OCI-LY1 (cell line): Measurements from ENCODE around the gene NUMBL.

ENCODE experiments used
- H2AFZ ChIP-seq: fragments of 200-600 bp; sonication (generic), shearing (Covaris generic); 2 replicates; pipeline ENCODE4 v1.6.0; 2014; ENCODE audit warnings: antibody characterized with exemption, mild to moderate bottlenecking, low read length
- H3F3A ChIP-seq: fragments of 200-600 bp; sonication (generic), shearing (Covaris generic); 2 replicates; pipeline ENCODE4 v1.6.0; 2014; ENCODE audit warnings: mild to moderate bottlenecking, antibody characterized with exemption, low read length, moderate library complexity; ENCODE audit not compliant: insufficient read depth
- H3K27ac ChIP-seq: fragments of 200-600 bp; sonication (generic); 2 replicates; pipeline ENCODE4 v1.5.1; 2014; ENCODE audit warnings: low read length, mixed run types, mild to moderate bottlenecking, low read depth; ENCODE audit not compliant: poor library complexity, severe bottlenecking
- H3K27me3 ChIP-seq: fragments of 200-600 bp; sonication (generic); 2 replicates; pipeline ENCODE4 v1.6.0; 2014; ENCODE audit warnings: antibody characterized with exemption, mild to moderate bottlenecking, low read length, moderate library complexity; ENCODE audit not compliant: insufficient read depth
- H3K36me3 ChIP-seq: fragments of 200-600 bp; sonication (generic); 2 replicates; pipeline ENCODE4 v1.6.1; 2014; ENCODE audit warnings: mild to moderate bottlenecking, antibody characterized with exemption, low read length, moderate library complexity, mixed read lengths; ENCODE audit not compliant: insufficient read depth
- H3K4me1 ChIP-seq: fragments of 200-600 bp; sonication (generic); 2 replicates; pipeline ENCODE4 v1.5.1; 2014; ENCODE audit warnings: mild to moderate bottlenecking, low read length, moderate library complexity; ENCODE audit not compliant: insufficient read depth, severe bottlenecking
- H3K4me2 ChIP-seq: fragments of 200-600 bp; sonication (generic), shearing (Covaris generic); 2 replicates; pipeline ENCODE4 v1.6.1; 2014; ENCODE audit warnings: low read length
- H3K4me3 ChIP-seq: fragments of 200-600 bp; sonication (generic); 2 replicates; pipeline ENCODE4 v1.5.1; 2014; ENCODE audit warnings: low read length, low read depth, mild to moderate bottlenecking, mixed read lengths; ENCODE audit not compliant: poor library complexity, severe bottlenecking
- H3K79me2 ChIP-seq: fragments of 200-600 bp; shearing (Covaris generic); 2 replicates; pipeline ENCODE4 v1.6.1; 2016; ENCODE audit warnings: mixed run types, low read length, mixed read lengths; ENCODE audit not compliant: insufficient read depth
- H3K9ac ChIP-seq: fragments of 200-600 bp; sonication (generic), shearing (Covaris generic); 2 replicates; pipeline ENCODE4 v1.6.1; 2014; ENCODE audit warnings: mild to moderate bottlenecking, low read length, mixed read lengths
- H3K9me2 ChIP-seq: fragments of 200-600 bp; sonication (generic), shearing (Covaris generic); 2 replicates; pipeline ENCODE4 v1.6.1; 2014; ENCODE audit warnings: low read depth, mild to moderate bottlenecking, low read length, mixed read lengths
- H3K9me3 ChIP-seq: fragments of 200-600 bp; shearing (Covaris generic); 2 replicates; pipeline ENCODE4 v1.6.1; 2014; ENCODE audit warnings: low read length, mixed read lengths
- H4K20me1 ChIP-seq: fragments of 200-600 bp; sonication (generic), shearing (Covaris generic); 2 replicates; pipeline ENCODE4 v1.6.0; 2016; ENCODE audit warnings: mild to moderate bottlenecking, low read length; ENCODE audit not compliant: insufficient read depth
- EZH2 ChIP-seq: fragments of 200-600 bp; sonication (generic), shearing (Covaris generic); IDR thresholded peaks from 2 replicates; pipeline ENCODE4 v1.8.0; 2017; ENCODE audit warnings: borderline replicate concordance, mixed run types, mild to moderate bottlenecking, antibody characterized with exemption, low read length, moderate library complexity, mixed read lengths
- TF ChIP-seq, protein P1 (sequence below): fragments of 200-600 bp; sonication (generic), shearing (Covaris generic); IDR thresholded peaks from 2 replicates; pipeline ENCODE4 v1.5.1; 2017; ENCODE audit warnings: mild to moderate bottlenecking, antibody characterized with exemption, low read length, moderate library complexity, mixed read lengths

NUMBL gene

DNA sequence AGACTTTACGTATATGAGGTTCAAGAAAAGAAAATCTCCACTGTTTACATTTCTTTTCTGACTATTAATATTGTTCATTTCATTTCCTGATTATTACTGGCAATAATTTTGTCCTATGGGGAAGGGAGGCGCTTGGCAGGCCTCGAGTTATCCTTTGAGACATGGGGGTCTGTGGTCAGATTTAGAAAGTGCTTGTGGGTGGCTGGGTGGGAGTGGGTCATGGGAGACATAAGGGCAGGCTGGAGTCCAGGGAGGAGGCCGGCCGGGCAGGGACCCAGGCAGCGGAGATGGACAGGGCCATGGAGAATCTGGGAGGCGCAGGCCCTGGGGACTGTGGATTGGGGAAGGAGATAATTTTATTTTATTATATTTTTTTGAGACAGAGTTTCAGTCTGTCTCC, 49.2 kb downstream of the NUMBL start:
- no peak overlapping the region for H3K9ac ChIP-seq
- H3K4me3 ChIP-seq = no peak overlapping the region
- H3F3A ChIP-seq = no peaks in the 10 kb centered on the region
- no peak overlapping the region for H3K4me2 ChIP-seq
- TF ChIP-seq, protein P1, sequence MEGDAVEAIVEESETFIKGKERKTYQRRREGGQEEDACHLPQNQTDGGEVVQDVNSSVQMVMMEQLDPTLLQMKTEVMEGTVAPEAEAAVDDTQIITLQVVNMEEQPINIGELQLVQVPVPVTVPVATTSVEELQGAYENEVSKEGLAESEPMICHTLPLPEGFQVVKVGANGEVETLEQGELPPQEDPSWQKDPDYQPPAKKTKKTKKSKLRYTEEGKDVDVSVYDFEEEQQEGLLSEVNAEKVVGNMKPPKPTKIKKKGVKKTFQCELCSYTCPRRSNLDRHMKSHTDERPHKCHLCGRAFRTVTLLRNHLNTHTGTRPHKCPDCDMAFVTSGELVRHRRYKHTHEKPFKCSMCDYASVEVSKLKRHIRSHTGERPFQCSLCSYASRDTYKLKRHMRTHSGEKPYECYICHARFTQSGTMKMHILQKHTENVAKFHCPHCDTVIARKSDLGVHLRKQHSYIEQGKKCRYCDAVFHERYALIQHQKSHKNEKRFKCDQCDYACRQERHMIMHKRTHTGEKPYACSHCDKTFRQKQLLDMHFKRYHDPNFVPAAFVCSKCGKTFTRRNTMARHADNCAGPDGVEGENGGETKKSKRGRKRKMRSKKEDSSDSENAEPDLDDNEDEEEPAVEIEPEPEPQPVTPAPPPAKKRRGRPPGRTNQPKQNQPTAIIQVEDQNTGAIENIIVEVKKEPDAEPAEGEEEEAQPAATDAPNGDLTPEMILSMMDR = no peak
- TF ChIP-seq EZH2 = no peak
- peaks cover 12% of the 10 kb centered on the region for H3K4me1 ChIP-seq
- H3K79me2 ChIP-seq = no peaks in the 10 kb centered on the region
- no peaks in the 10 kb centered on the region for H3K9me3 ChIP-seq
- H4K20me1 ChIP-seq = no peaks in the 10 kb centered on the region
- no peak overlapping the region for H3K27ac ChIP-seq
- no peaks in the 10 kb centered on the region for H3K36me3 ChIP-seq
- H3K27me3 ChIP-seq = no peaks in the 10 kb centered on the region
- no peaks in the 10 kb centered on the region for H3K9me2 ChIP-seq
- H2AFZ ChIP-seq = no peak overlapping the region

DNA sequence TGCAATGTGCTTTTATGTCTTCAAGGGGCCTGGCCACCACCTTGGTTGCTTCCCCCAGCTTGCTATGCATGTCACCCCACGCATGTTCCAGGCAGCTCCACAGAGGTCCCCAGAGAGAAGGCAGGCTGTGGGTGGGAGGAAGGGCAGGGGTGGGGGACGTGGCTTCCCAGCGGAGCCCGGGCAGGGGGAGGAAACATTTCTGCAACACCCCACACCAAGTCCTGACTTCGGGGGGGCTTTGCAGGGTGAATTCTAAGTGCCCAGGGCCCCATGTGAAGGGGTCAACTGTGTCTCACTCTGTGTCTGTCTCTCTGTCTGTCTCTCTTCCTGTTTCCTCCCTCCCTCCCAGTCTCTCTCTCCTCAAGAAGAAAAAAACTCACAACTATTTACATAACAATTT, 49.7 kb downstream of the NUMBL start:
- no peaks in the 10 kb centered on the region for H3K79me2 ChIP-seq
- H3K9me2 ChIP-seq = no peaks in the 10 kb centered on the region
- peaks cover 12% of the 10 kb centered on the region for H3K4me1 ChIP-seq
- H3K27ac ChIP-seq = no peak overlapping the region
- H2AFZ ChIP-seq = no peak overlapping the region
- H3K4me2 ChIP-seq = no peak overlapping the region; the same call in 1 of the 2 replicates
- no peak overlapping the region for H3K4me3 ChIP-seq
- H3K9ac ChIP-seq = no peak overlapping the region
- no peaks in the 10 kb centered on the region for H3F3A ChIP-seq
- no peaks in the 10 kb centered on the region for H3K36me3 ChIP-seq
- H3K9me3 ChIP-seq = no peaks in the 10 kb centered on the region
- TF ChIP-seq EZH2 = no peak
- TF ChIP-seq, protein P1 = no peak
- no peaks in the 10 kb centered on the region for H3K27me3 ChIP-seq
- H4K20me1 ChIP-seq = no peaks in the 10 kb centered on the region

DNA sequence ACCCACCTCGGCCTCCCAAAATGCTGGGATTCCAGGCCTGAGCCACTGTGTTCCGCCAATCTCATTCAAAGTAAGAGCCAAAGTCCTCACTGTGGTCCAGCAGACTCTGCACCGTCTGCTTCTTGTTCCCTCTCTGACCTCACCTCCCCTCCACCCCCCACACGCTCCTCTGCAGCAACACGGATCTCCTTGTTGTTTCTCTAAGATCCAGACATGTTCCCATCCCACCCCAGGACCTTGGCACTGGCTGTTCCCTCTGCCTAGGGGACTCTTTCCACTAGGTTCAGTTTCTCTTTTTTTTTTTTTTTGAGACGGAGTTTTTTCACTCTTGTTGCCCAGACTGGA, 50.8 kb downstream of the NUMBL start:
- Histone ChIP-seq H3K4me1 (peaks cover 12% of the 10 kb centered on the region), H3K27ac (no peak overlapping the region), H3K9me2 (no peaks in the 10 kb centered on the region), H3K79me2 (no peaks in the 10 kb centered on the region), H3K4me3 (no peak overlapping the region), H4K20me1 (no peaks in the 10 kb centered on the region), H3K9ac (no peak overlapping the region), H3K9me3 (no peaks in the 10 kb centered on the region), H3F3A (no peaks in the 10 kb centered on the region), H2AFZ (no peak overlapping the region), H3K36me3 (no peaks in the 10 kb centered on the region), H3K27me3 (no peaks in the 10 kb centered on the region), H3K4me2 (no peak overlapping the region)
- TF ChIP-seq, protein P1 = no peak
- TF ChIP-seq EZH2 = no peak
